ENCODE data around the gene CCBE1.

DNA sequence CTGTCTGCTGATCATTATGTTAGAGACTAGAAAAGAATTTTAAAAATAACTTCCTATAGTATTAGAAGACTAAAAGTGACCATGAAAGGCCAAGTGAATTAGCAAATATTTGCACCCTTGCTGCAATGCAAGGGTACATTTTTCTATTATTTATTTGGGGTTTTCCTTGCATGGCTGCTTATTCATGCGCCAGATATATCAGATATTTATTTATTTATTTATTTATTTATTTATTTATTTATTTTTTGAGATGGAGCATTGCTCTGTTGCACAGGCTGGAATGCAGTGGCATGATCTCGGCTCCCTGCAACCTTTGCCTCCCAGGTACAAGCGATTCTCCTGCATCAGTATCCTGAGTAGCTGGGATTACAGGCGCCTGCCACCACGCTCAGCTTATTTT, 211.8 kb downstream of the CCBE1 start:
- TF ChIP-seq, protein P1, sequence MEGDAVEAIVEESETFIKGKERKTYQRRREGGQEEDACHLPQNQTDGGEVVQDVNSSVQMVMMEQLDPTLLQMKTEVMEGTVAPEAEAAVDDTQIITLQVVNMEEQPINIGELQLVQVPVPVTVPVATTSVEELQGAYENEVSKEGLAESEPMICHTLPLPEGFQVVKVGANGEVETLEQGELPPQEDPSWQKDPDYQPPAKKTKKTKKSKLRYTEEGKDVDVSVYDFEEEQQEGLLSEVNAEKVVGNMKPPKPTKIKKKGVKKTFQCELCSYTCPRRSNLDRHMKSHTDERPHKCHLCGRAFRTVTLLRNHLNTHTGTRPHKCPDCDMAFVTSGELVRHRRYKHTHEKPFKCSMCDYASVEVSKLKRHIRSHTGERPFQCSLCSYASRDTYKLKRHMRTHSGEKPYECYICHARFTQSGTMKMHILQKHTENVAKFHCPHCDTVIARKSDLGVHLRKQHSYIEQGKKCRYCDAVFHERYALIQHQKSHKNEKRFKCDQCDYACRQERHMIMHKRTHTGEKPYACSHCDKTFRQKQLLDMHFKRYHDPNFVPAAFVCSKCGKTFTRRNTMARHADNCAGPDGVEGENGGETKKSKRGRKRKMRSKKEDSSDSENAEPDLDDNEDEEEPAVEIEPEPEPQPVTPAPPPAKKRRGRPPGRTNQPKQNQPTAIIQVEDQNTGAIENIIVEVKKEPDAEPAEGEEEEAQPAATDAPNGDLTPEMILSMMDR (IDR thresholded peaks at IDR 0.05) = no peak
- no peak for TF ChIP-seq POLR2A (IDR thresholded peaks at IDR 0.05)

Data from adrenal gland (tissue), 5 donors.